Measurements from ENCODE around the gene ZBTB16.

Gene ZBTB16

GRCh38 chr11:114290503-114291235 is 231.2 kb downstream of the ZBTB16 start:
- no peak for DNase-seq

GRCh38 chr11:114291381-114291780 is 231.9 kb downstream of the ZBTB16 start:
- no peak for DNase-seq

DNA sequence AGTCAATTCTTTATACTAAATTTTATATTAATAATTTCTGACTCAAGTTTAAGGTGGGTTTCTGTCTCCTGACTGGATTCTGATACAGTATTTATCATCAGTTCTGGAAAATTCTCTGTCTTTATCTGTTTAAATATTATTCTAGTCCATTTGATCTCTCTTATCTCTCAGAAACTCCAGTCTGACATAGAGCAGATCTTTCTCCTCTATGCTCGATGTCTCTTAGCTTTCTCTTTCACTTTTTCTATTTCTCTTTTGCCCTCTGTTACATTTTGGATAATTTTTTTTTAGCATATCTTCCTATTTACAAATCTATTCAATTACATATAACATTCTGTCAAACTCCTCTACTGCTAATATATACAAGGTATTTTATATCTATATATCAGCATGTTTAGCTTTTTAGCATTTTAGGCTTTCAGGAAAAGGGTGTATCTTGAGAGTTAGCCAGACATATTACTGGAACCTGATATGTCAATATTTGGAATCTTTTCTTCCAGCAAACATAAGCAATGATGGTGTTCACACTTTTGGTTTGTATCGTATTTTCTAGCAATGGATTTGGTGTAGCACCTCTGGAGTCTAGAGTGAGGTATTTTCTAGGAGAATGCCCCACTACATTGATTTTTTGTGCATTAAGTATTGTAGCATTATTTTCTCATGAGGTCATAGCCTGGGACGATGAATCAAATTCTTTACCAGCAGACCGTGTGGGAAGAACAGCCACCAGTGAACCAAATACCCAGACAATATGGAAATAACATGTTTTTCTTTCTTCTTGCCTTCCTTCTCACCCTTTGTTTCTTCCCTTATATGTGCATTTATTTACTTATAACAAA is 232.6 kb downstream of the ZBTB16 start:
- no peak for DNase-seq

DNA sequence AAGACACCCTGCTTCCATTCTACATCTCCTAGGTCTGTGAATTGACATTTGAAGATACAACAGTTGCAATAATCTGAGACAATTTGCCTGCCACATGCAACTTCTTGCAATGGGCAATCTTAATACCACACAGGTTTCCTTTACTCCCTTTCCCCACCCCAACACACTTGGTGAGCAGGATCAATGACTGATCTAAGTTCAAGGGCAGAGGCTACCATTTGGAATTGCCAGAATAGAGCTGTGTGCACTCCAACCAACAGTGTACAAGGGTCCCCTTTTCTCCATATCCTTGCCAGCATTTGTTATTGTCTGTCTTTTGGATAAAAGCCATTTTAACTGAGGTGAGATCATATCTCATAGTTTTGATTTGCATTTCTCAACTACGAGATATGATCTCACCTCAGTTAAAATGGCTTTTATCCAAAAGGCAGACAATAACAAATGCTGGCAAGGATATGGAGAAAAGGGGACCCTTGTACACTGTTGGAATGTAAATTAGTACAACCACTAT is 233.7 kb downstream of the ZBTB16 start:
- DNase-seq: no peak

DNA sequence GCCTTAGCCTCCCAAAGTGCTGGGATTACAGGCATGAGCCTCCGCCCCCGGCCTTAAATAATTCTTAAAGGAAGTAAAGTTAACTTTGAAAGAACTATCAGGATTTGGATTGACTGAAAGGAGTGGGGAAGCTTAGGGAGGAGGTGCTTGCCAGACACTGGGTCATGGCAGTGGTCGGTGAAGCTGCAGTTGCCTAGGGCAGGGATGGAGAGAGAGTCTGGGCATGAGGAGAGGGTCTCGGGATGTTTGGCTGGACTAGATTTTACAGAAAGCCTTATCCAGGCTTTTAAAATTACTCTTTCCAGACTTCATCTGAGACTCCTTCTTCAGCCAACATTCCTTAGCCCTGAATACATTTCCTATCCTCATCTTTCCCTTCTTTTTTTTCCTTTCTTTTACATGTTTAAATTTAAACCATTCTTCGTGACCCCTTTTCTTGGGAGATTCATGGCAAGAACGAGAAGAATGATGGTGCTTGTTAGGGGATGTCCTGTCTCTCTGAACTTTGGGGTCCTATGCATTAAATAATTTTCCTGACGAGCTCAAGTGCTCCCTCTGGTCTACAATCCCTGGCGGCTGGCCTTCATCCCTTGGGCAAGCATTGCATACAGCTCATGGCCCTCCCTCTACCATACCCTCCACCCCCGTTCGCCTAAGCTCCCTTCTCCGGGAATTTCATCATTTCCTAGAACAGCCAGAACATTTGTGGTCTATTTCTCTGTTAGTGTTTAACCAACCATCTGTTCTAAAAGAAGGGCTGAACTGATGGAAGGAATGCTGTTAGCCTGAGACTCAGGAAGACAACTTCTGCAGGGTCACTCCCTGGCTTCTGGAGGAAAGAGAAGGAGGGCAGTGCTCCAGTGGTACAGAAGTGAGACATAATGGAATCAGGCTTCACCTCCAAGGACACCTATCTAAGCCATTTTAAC is 236.4 kb downstream of the ZBTB16 start, which contains the start of gene NNMT:
TSS of gene NNMT (plus strand) at position 724 of the 929 bp plus-strand sequence. CDS start at position 882, 158 bp downstream.
- DNase-seq: peak; percentile 56 to 59

DNA sequence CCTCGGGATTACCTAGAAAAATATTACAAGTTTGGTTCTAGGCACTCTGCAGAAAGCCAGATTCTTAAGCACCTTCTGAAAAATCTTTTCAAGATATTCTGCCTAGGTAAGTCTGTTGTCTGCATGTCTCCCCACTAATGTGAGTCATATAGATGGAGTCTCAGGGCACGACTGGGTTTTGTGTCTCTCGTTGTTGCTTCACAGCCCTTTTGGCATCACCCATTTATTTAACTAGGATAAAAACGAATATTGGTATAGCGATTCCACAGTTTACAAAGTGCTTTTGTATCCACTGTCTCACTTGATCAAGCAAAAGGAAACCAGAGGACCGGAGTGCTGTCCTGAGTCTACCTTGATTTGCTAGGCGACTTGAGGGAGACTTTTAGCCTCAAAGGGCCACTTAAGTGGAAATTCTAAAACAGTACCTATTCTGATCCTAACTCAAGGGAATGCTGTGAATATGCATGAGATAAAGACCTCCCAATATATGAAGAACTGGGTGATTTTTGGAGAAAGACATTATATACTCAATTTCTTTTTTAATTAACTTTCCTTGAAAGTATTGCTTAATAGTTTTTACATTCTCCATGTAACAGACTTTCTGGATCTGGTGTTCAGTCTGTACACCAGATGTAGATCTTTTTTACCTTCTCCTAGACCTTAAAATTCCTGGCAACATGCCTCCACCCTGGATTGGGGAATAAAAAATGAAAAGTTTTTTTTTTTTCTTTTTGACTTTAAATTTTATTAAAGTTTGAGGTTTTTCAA is 237.3 kb downstream of the ZBTB16 start:
- DNase-seq: peak in 1 of 2 experiments; percentile 21

- DNase-seq: peak in 1 of 2 experiments; percentile 22
These were observed 238.5 kb downstream of the ZBTB16 start for GRCh38 chr11:114297806-114298709.

GRCh38 chr11:114298710-114299109 is 239.2 kb downstream of the ZBTB16 start:
- no peak for DNase-seq

Data from SHP77 (cell line).